ENCODE results near the gene MOV10. TPM values are rescaled to one million over a fixed set of nuclear protein-coding genes. Genes with fewer than 3 reads are reported as not detected.

Gene MOV10
- total and polyA plus RNA-seq, 2 experiments from 2014 or later, result 62.0 to 96.2 TPM

DNA sequence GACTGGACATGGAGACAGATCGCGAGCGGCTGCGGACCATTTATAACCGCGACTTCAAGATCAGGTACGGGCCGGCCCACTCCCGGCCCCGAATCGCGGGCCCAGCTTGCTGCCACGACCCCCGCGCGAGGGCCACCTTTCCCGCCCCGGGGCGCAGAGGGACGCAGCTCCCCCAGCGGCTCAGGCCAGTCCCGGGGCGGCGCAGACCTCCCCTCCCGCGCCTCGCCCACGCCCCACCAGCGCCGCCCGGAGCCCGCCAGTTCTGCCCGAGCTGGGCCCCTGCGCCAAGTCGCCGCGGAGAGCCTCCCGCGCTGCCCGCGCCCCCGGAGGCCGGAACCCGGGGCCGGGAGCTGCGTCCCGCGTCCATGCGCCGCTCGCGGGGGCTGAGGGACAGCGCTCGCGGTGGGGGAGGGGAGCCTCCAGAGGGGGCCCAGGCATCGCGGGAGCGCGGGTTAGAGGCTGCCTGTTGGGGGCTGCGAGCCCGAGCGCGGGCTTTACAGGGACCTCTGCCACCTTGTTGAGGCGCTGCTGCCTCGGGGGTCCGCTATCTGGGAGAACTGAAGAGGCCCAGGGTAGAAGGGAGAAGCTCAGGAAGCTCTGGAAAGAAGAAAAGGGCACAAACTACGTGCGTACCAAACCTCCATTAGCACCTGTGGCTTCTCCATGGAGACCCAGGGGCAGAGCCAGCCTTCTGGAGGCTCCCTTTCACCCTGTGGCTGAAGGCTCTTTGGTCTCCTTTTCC, 698 bp downstream of the MOV10 start:
- Histone ChIP-seq H3K9me3 (ENCODE audit: low read depth) (no peaks in the 10 kb centered on the region), H3K27ac (peak overlapping the region; percentile 83), H3K4me1 (ENCODE audit: low read depth) (peaks cover 6% of the 10 kb centered on the region), H3K36me3 (peaks cover 5% of the 10 kb centered on the region), H3K27me3 (no peaks in the 10 kb centered on the region), H3K4me3 (peak overlapping the region; percentile 65)
- no peak for TF ChIP-seq CTCF (IDR thresholded peaks at IDR 0.05; ENCODE audit: low read depth, low read length)
- peak in 1 of 2 donors; percentile 80 for DNase-seq (ENCODE audit: low read depth in 1 of 2, low spot score in 1 of 2)

- no peak for TF ChIP-seq CTCF (IDR thresholded peaks at IDR 0.05; ENCODE audit: low read depth, low read length)
- Histone ChIP-seq H3K27ac (peak overlapping the region; percentile 83), H3K36me3 (peaks cover under 1% of the 10 kb centered on the region), H3K4me3 (peak overlapping the region; percentile 65), H3K4me1 (ENCODE audit: low read depth) (peaks cover 6% of the 10 kb centered on the region), H3K27me3 (no peaks in the 10 kb centered on the region), H3K9me3 (ENCODE audit: low read depth) (no peaks in the 10 kb centered on the region)
- DNase-seq (ENCODE audit: low read depth in 1 of 2, low spot score in 1 of 2), result no peak
Observed at GRCh38 chr1:112675728-112676381, 1.4 kb downstream of the MOV10 start.

DNA sequence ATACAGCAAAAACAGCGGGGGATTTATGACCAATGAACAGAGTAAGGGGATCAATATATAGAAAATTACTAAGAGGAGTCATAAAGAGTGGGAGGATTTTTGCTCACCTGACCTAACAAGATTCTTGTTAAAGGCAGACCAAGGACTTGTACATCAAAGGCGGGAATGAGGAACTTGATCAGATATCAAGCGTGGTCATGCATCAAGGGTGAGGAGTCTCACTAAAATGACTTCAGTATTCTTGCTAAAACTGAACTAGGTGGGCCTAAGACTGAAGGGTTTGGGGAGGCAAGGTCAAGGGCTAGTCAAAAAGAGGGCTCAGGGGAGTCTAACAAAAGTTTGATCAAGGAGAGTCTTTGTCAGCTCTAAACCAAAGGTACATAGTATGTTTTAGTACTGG, 2.1 kb downstream of the MOV10 start:
- Histone ChIP-seq H3K36me3 (no peaks in the 10 kb centered on the region), H3K27ac (no peak overlapping the region), H3K27me3 (no peaks in the 10 kb centered on the region), H3K9me3 (ENCODE audit: low read depth) (no peaks in the 10 kb centered on the region), H3K4me1 (ENCODE audit: low read depth) (peaks cover 6% of the 10 kb centered on the region), H3K4me3 (no peak overlapping the region)
- no peak for DNase-seq (ENCODE audit: low read depth in 1 of 2, low spot score in 1 of 2)
- no peak for TF ChIP-seq CTCF (IDR thresholded peaks at IDR 0.05; ENCODE audit: low read depth, low read length)

DNA sequence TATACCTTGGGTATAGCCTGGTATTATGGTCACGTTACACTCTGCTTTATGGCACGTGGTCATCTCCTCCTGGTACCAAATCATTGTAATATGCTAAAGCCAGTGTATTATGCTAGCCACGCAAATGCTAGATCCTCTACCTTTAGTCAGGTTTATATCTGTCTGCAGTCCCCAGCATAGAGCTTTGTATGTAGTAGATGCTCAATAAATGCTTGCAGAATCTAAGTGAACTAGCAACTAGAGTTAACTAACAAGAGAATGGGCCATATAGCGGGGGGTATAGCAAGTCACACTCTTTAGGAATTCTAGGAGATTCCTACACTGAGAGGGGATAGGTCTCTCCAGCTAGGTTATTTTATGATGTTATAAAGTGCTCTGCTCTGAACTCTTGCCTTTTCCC, 3.0 kb downstream of the MOV10 start:
- no peak overlapping the region for H3K4me3 ChIP-seq
- no peaks in the 10 kb centered on the region for H3K36me3 ChIP-seq
- TF ChIP-seq CTCF (IDR thresholded peaks at IDR 0.05; ENCODE audit: low read depth, low read length), result no peak

GRCh38 chr1:112678605-112679004, 4.1 kb downstream of the MOV10 start:
- Histone ChIP-seq H3K4me1 (ENCODE audit: low read depth) (peaks cover 4% of the 10 kb centered on the region), H3K4me3 (no peak overlapping the region), H3K36me3 (no peaks in the 10 kb centered on the region), H3K9me3 (ENCODE audit: low read depth) (no peaks in the 10 kb centered on the region), H3K27ac (no peak overlapping the region), H3K27me3 (no peaks in the 10 kb centered on the region)
- TF ChIP-seq CTCF (IDR thresholded peaks at IDR 0.05; ENCODE audit: low read depth, low read length), result no peak
- DNase-seq (ENCODE audit: low read depth in 1 of 2, low spot score in 1 of 2), result no peak

More for the DNA sequence above, 3.0 kb downstream of the MOV10 start:
- H3K27ac ChIP-seq, result no peak overlapping the region
- H3K9me3 ChIP-seq (ENCODE audit: low read depth), result no peaks in the 10 kb centered on the region
- H3K27me3 ChIP-seq, result no peaks in the 10 kb centered on the region
- peaks cover 6% of the 10 kb centered on the region for H3K4me1 ChIP-seq (ENCODE audit: low read depth)
- DNase-seq (ENCODE audit: low read depth in 1 of 2, low spot score in 1 of 2), result no peak

Measured in cardiac muscle cell (in vitro differentiated cells and primary cell).